ENCODE measurements around the gene OAS2.
A peak's percentile ranks its signal among the peaks of the same experiment; 100 is the strongest.
"Not testable (repeated sequence)": the region's sequence is repeated elsewhere in the genome, so short reads cannot be mapped to it uniquely, and the experiment has no call there.

The OAS2 gene

GRCh38 chr12:112980491-112981158, 2.3 kb downstream of the OAS2 start:
- no peak for DNase-seq (ENCODE audit: extremely low read depth in 1 of 2, low read depth in 1 of 2)

- DNase-seq (ENCODE audit: extremely low read depth in 1 of 2, low read depth in 1 of 2): no peak
Measured at GRCh38 chr12:112985642-112986290, 7.4 kb downstream of the OAS2 start.

GRCh38 chr12:112986291-112986800, 8.0 kb downstream of the OAS2 start:
- no peak for DNase-seq (ENCODE audit: extremely low read depth in 1 of 2, low read depth in 1 of 2)

- no peak for DNase-seq (ENCODE audit: extremely low read depth in 1 of 2, low read depth in 1 of 2)
Measured at GRCh38 chr12:112987561-112987960, 9.2 kb downstream of the OAS2 start.

- no peak for DNase-seq (ENCODE audit: extremely low read depth in 1 of 2, low read depth in 1 of 2)
Measured at GRCh38 chr12:112988224-112988623, 9.9 kb downstream of the OAS2 start.

GRCh38 chr12:112988823-112989385, 10.6 kb downstream of the OAS2 start:
- not testable (repeated sequence) for DNase-seq (ENCODE audit: extremely low read depth in 1 of 2, low read depth in 1 of 2)

GRCh38 chr12:112989806-112990205, 11.5 kb downstream of the OAS2 start:
- DNase-seq (ENCODE audit: extremely low read depth in 1 of 2, low read depth in 1 of 2): no peak

- peak in 1 of 2 donors; percentile 33 for DNase-seq (ENCODE audit: extremely low read depth in 1 of 2, low read depth in 1 of 2)
Measured at GRCh38 chr12:112992541-112993398, 14.5 kb downstream of the OAS2 start.

GRCh38 chr12:112995008-112995407, 16.7 kb downstream of the OAS2 start:
- no peak for DNase-seq (ENCODE audit: extremely low read depth in 1 of 2, low read depth in 1 of 2)

- DNase-seq (ENCODE audit: extremely low read depth in 1 of 2, low read depth in 1 of 2): no peak
Measured at GRCh38 chr12:112996501-112996900, 18.2 kb downstream of the OAS2 start.

GRCh38 chr12:112997506-112997905, 19.2 kb downstream of the OAS2 start:
- no peak for DNase-seq (ENCODE audit: extremely low read depth in 1 of 2, low read depth in 1 of 2)

GRCh38 chr12:112998987-112999767, 20.9 kb downstream of the OAS2 start:
- no peak for DNase-seq (ENCODE audit: extremely low read depth in 1 of 2, low read depth in 1 of 2)

GRCh38 chr12:113000433-113000832, 22.1 kb downstream of the OAS2 start:
- no peak for DNase-seq (ENCODE audit: extremely low read depth in 1 of 2, low read depth in 1 of 2)

GRCh38 chr12:113002155-113002554, 23.8 kb downstream of the OAS2 start:
- DNase-seq (ENCODE audit: extremely low read depth in 1 of 2, low read depth in 1 of 2): no peak

GRCh38 chr12:113002676-113003075, 24.4 kb downstream of the OAS2 start:
- DNase-seq (ENCODE audit: extremely low read depth in 1 of 2, low read depth in 1 of 2): no peak

- DNase-seq (ENCODE audit: extremely low read depth in 1 of 2, low read depth in 1 of 2): no peak
Measured at GRCh38 chr12:113003636-113004035, 25.3 kb downstream of the OAS2 start.

- no peak for DNase-seq (ENCODE audit: extremely low read depth in 1 of 2, low read depth in 1 of 2)
Measured at GRCh38 chr12:113005762-113006161, 27.4 kb downstream of the OAS2 start.

- DNase-seq (ENCODE audit: extremely low read depth in 1 of 2, low read depth in 1 of 2): no peak
Measured at GRCh38 chr12:113006206-113006605, 27.9 kb downstream of the OAS2 start.

GRCh38 chr12:113006641-113007040, 28.3 kb downstream of the OAS2 start:
- no peak for DNase-seq (ENCODE audit: extremely low read depth in 1 of 2, low read depth in 1 of 2)

GRCh38 chr12:113007166-113007565, 28.8 kb downstream of the OAS2 start:
- no peak for DNase-seq (ENCODE audit: extremely low read depth in 1 of 2, low read depth in 1 of 2)

All from activated CD8-positive, alpha-beta memory T cell treated with anti-CD3 and anti-CD28 coated beads for 1 hour (primary cell).